Right renal cortex interstitium (tissue), 3 donors: ENCODE data around the gene TOB2. TPM values are rescaled to one million over a fixed set of nuclear protein-coding genes. Genes with fewer than 3 reads are reported as not detected.
"Not testable (repeated sequence)": the region's sequence is repeated elsewhere in the genome, so short reads cannot be mapped to it uniquely, and the experiment has no call there.

Experiments
- DNase-seq, 3 donors: peaks; one replicate each; pipeline ENCODE4 v3.0.0-alpha.2; 2013; ENCODE audit warnings: low read depth in 3 of 3, low spot score in 2 of 3
- polyA plus RNA-seq, 3 donors: library from polyadenylated mRNA; unstranded; fragments of 120-200 nt; gene quantifications; one replicate each; pipeline ENCODE4 v1.2.1, GENCODE V29; 2013; ENCODE audit not compliant: insufficient read length in 3 of 3

The TOB2 gene
- polyA plus RNA-seq, 3 donors = 46.2 to 54.6 (median 48.3) TPM

- peak; percentile 99 to 100 (median 99) for DNase-seq
Observed at GRCh38 chr22:41468381-41469217, 22.0 kb upstream of the TOB2 start, which contains the start of the genes ACO2 and PHF5A. TSS of gene ACO2 (plus strand) at chr22:41469117. CDS start at chr22:41469147, 30 bp downstream. TSS of gene PHF5A (minus strand) at chr22:41468692. CDS start at chr22:41468653, 39 bp downstream.

- no peak for DNase-seq
Observed at GRCh38 chr22:41461901-41462300, 15.3 kb upstream of the TOB2 start.

DNA sequence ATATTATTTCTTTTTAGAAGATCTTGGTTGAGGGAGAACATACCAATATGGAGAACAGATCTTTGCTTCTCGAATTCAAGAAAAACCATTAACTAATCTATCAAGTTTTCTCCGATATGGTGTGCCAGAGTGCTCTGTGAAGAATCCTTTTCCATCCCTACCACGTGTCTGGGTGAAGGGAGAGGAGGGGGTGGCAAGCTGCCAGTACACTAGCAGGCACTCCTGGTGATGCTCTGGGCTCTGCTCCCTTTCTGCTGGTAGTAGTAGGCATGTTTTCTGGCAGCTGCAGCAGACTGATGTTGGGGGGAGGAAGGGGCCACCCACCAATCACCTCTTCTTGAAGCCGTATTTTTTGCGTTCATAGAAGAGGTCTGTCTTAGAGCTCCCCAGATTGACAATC is 13.5 kb upstream of the TOB2 start:
- not testable (repeated sequence) for DNase-seq

- DNase-seq = no peak
Observed at GRCh38 chr22:41459431-41459830, 12.8 kb upstream of the TOB2 start.

GRCh38 chr22:41458161-41458728 is 11.6 kb upstream of the TOB2 start:
- DNase-seq = no peak

DNA sequence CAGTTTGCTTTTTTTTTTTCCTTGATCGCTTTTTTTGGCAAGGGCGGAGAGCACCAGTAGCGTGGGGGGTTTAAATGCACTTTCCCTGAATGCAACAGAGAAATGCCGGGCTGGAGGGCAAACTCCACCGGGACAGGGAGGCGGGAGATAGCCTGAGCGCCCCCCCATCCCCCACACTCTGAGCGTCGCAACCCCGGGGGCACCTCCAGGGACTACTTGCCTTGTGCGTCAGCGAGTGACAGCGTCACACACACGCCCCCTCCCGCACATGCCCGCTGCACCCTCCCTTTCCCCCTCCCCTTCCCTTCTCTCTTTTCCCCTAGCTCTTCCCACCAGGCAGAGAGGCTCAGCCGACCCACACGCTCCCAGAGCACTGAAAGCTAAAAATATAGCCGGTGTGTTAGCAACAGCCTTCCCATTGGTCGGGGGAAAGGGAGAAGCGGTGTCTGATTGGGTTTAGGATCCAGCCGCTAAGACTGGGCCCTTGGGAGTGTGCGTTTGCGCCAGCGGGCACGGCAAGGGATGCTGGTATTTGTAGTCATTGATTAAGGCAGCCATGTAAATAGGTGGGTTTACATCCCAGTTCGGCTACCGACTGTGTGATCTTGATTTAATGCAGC is 1.7 kb upstream of the TOB2 start:
- DNase-seq = peak; percentile 99 to 100 (median 99)

GRCh38 chr22:41447435-41448188 is 1.0 kb upstream of the TOB2 start:
- DNase-seq = peak in 1 of 3 donors; percentile 64

DNA sequence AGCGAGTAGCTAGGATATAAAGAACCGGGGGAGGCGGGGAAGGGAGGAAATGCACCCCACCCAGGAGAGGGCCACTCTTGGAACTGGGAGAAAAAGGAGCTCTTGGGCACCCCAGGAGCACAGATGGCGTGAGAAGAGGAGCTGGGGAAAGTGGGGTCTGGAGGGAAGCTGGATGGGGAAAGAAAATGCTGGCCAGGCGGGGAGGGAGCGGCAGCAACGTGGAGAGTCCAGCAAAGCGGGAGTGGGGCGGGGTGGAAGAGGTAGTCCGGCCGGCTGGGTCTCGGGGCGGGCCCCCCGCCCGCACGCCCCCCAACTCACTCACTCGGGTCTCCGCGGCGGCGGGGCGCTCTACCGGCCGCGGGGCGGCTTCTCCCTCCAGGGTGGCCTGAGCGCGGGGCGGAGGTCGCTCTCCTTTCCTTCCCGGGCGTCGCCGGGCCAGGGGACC is 522 bp downstream of the TOB2 start:
- DNase-seq = no peak

DNA sequence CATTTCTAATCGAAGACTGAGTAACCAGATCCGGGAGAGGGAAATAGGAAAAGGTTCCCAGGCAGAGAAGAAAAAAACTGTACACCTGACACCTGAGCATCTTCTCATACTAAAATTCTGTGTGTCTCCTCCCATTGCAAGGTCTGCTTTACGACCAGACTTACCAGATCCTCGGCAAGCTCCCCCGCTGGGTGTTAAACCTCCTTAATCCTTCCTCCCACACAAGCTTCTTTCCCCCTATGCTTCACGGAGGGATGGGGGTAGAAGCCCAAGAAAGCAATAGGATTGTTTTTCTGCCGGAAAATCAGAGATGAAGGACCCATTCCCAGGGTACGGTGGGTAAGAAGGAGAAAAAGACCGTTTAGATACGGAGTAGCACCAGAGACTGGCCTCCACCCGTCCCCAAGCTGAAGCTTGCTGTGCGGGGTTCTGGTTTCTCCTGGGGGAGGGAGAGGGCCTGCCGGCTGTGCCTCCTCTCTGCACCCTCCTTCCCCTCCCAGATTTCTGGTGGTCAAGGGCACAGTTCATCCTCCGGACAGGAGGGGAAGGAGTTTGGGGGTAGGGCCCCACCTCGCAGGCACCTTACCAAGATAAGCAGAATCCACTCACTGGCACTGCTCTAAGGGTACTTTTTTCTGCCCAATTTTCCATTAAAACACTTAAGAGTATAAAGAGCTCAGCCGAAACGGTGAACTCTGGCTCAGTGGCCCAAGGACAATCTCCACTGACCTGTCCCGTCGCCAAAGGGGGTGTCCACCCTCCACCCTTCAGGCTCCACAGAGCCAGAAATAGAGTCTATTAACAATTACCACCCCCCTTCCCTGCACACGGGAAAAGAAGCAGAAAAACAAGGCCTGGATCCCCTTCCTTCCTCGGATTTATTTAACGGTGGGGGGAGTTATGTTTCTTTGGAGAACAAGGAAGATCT is 1.2 kb downstream of the TOB2 start:
- no peak for DNase-seq

DNA sequence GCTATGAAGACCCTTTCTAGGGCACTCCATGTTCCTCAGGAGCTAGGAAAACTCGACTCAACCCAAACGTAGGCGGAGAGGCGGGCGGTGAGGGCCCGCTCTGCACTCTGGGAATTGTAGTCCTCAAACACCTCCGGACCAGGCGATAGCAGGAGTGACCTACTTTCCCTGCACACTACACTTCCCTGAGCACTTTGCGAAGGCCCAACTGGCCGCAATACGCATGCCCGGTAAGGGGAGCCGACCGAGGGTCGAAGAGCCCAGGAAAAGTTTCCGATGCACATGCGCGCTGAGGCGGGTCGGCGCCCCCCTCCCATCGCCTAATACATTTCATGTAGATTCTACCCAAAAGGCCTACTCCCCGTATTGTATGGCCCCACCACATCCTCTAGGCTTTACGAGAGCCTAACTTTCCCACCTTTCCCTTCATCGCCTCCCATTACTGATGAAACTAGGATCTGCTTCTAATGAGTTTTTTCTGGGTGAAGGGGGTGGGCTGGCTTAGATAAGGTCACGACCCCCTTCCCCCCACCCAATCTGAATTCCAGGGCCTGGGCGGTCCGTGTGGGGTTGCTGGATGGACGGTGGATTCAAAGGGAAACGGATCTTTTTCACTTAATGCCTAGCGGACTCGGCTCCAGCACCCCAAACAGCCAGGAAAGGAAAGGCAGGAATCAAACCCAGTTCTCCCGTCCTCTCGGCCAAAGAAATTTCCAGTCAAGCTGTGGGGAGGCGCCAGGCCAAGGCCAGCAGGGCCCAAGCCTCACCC is 2.1 kb downstream of the TOB2 start:
- peak; percentile 91 to 97 (median 92) for DNase-seq

DNA sequence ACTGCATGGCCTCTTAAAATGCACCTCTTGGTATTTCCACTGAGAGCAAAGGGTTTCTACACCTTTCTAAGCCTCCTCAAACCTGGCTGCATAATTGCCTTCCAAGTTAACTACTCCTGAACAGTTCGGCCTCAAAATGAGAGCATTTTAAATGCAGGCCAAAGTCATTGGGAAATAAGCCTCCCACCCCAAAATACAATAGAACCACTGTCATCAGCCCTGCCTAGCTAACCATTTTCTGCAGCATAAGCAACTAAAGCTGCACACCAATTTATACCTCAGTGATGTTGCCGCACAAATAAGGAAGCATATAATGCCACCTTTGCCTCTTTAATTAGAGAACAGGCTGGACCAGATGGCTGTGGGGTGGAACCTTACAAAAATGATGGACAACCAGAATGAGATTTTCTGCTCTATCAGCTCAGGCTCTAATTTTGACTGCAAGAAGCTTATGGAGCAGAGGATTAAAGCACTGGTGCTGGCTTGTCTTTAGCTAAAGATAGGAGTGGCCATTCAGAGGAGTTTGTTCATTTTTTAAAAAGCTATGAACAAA is 4.3 kb downstream of the TOB2 start:
- no peak for DNase-seq

- not testable (repeated sequence) for DNase-seq
Observed at GRCh38 chr22:41440511-41440910, 6.1 kb downstream of the TOB2 start.

DNA sequence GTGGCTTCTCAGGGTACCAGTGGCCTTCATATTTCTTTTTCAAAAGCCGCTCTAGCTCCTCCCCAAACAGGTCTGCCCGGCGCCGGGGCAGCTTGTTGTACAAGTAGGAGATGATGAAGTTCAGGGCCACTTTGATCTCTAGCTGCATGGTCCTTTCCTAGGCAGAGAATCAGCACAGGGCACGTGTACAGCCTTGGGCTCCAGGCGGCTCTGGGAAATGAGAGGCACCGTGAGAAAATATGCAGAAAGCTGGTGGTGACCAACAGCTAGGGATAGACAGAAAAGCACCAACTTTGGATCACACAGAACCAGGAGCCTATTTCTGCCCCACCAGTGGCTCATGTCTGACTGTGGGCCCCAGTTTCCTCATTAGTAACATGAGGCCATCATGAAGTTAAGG is 9.4 kb downstream of the TOB2 start:
- DNase-seq = no peak

DNA sequence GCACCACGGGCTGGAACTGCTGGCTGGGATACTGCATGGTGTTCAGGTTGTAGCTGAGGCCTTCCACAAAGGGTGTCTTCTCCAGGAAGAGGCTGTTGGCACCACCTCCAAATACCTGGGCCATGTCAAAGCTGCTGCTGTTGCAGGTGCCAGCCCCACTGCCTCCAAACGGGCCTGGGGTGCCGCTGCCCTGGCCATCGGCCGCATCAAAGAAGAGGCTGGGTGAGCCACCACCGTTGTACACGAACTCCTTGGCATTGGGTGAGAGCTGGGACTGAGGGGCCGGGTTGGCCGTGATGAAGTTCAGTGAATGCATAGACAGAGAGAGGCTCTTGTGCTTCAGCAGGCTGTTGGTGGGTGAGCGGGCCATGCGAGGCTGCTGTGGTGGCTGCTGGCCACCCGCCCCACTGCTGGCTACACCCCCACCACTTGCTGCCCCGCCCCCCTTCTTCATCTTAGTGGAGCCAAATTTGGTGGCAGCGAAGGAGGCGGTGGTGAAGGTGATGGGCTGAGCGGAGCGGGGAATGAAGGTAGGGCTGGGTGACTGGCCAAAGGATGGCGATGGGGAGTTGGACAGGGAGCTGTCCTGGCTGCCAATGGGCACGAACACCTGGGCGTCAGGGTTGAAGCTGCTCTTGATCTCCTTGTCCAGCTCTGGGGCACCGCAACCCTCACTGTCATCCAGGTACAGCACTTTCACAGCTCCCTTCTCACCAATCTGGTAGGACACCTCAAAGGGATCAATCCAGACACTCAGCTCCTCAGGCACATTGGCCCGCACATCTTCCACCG is 10.1 kb downstream of the TOB2 start:
- no peak for DNase-seq

- DNase-seq = no peak
Observed at GRCh38 chr22:41435560-41435959, 11.0 kb downstream of the TOB2 start.

- not testable (repeated sequence) for DNase-seq
Observed at GRCh38 chr22:41434361-41435003, 12.1 kb downstream of the TOB2 start.

DNA sequence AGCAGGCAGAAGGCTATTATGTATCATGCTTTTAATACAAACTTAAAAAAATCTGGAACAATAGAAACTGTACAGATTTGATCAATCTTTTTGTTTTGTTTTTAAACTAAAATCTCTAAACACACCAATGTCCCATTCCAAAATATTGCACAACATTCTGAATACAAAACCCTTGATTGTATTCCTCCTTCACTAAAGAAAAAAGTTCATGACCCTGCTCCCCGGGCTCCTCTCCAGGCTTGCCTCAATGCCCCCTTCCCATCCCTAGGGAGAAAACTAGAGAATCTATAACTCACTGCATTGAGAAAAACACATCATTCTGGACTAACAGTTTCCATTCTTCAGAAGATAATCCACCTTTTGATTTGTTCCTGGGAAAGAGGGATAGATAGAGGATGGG is 13.1 kb downstream of the TOB2 start:
- not testable (repeated sequence) for DNase-seq
